GM18508 (cell line): ENCODE data around the gene MED29.

ENCODE experiments used
- ATAC-seq: cut with Tn5 transposase; IDR thresholded peaks from one replicate; pipeline ENCODE4 v1.9.1; 2021; ENCODE audit warnings: moderate number of reproducible peaks; ENCODE audit not compliant: insufficient read depth, unreplicated experiment

Gene MED29

GRCh38 chr19:39424934-39425333 is 33.8 kb downstream of the MED29 start:
- no peak for ATAC-seq

GRCh38 chr19:39425744-39426143 is 34.6 kb downstream of the MED29 start:
- ATAC-seq, result no peak

- ATAC-seq, result no peak
Measured at GRCh38 chr19:39426170-39426569, 35.0 kb downstream of the MED29 start.

GRCh38 chr19:39427707-39428106 is 36.5 kb downstream of the MED29 start:
- ATAC-seq, result no peak

- no peak for ATAC-seq
Measured at GRCh38 chr19:39428283-39429112, 37.3 kb downstream of the MED29 start.

- ATAC-seq, result no peak
Measured at GRCh38 chr19:39430675-39431593, 39.8 kb downstream of the MED29 start.

- ATAC-seq, result no peak
Measured at GRCh38 chr19:39432677-39433025, 41.5 kb downstream of the MED29 start.

GRCh38 chr19:39433480-39434079 is 42.4 kb downstream of the MED29 start:
- no peak for ATAC-seq

- no peak for ATAC-seq
Measured at GRCh38 chr19:39434123-39435076, 43.2 kb downstream of the MED29 start.

GRCh38 chr19:39435499-39436349 is 44.5 kb downstream of the MED29 start, which contains the start of gene RPS16:
TSS of gene RPS16 (minus strand) at chr19:39435949. CDS start at chr19:39435895, 54 bp downstream.
- ATAC-seq, result peak; percentile 40

GRCh38 chr19:39436350-39436716 is 45.2 kb downstream of the MED29 start:
- ATAC-seq, result peak; percentile 11

- no peak for ATAC-seq
Measured at GRCh38 chr19:39438270-39438934, 47.2 kb downstream of the MED29 start.

GRCh38 chr19:39444598-39445195 is 53.5 kb downstream of the MED29 start:
- no peak for ATAC-seq

GRCh38 chr19:39445196-39446111 is 54.3 kb downstream of the MED29 start, which contains the start of gene SUPT5H:
TSS of gene SUPT5H (plus strand) at chr19:39445582. CDS start at chr19:39445891, 309 bp downstream.
- no peak for ATAC-seq

- no peak for ATAC-seq
Measured at GRCh38 chr19:39446365-39447084, 55.3 kb downstream of the MED29 start.

- no peak for ATAC-seq
Measured at GRCh38 chr19:39448271-39448670, 57.1 kb downstream of the MED29 start.
